DMS53 (cell line): ENCODE data around the gene SLC25A42.
A peak's percentile ranks its signal among the peaks of the same experiment; 100 is the strongest.

Experiments
- DNase-seq: peaks from one replicate; lab custom pipeline; 2025; lab: John Stamatoyannopoulos, UW

The SLC25A42 gene

GRCh38 chr19:19050731-19051130 is 13.1 kb upstream of the SLC25A42 start:
- DNase-seq, result no peak

- DNase-seq, result peak; percentile 8
These were observed 12.1 kb upstream of the SLC25A42 start for GRCh38 chr19:19051478-19052213.

GRCh38 chr19:19052921-19053320 is 10.9 kb upstream of the SLC25A42 start:
- no peak for DNase-seq

- peak; percentile 81 for DNase-seq
These were observed 10.1 kb upstream of the SLC25A42 start for GRCh38 chr19:19053508-19054314.

GRCh38 chr19:19054315-19054938 is 9.4 kb upstream of the SLC25A42 start:
- DNase-seq, result no peak

GRCh38 chr19:19054939-19055440 is 8.8 kb upstream of the SLC25A42 start:
- DNase-seq, result no peak

GRCh38 chr19:19055701-19056100 is 8.1 kb upstream of the SLC25A42 start:
- DNase-seq, result no peak

- DNase-seq, result no peak
These were observed 7.0 kb upstream of the SLC25A42 start for GRCh38 chr19:19056636-19057275.

- no peak for DNase-seq
These were observed 6.5 kb upstream of the SLC25A42 start for GRCh38 chr19:19057317-19057716.

GRCh38 chr19:19057720-19058119 is 6.1 kb upstream of the SLC25A42 start:
- no peak for DNase-seq

- DNase-seq, result no peak
These were observed 4.6 kb upstream of the SLC25A42 start for GRCh38 chr19:19059018-19059836.

- peak; percentile 88 for DNase-seq
These were observed 3.8 kb upstream of the SLC25A42 start for GRCh38 chr19:19059837-19060611.

GRCh38 chr19:19061506-19061905 is 2.3 kb upstream of the SLC25A42 start:
- DNase-seq, result peak; percentile 36

GRCh38 chr19:19062454-19063182 is 1.2 kb upstream of the SLC25A42 start:
- DNase-seq, result peak; percentile 90

GRCh38 chr19:19064098-19064722 is 416 bp downstream of the SLC25A42 start:
- DNase-seq, result peak; percentile 39

GRCh38 chr19:19064811-19065745 is 1.3 kb downstream of the SLC25A42 start:
- DNase-seq, result peak; percentile 34

- DNase-seq, result no peak
These were observed 3.7 kb downstream of the SLC25A42 start for GRCh38 chr19:19067276-19068072.
